ENCODE results near the gene KRAS. TPM values are rescaled to one million over a fixed set of nuclear protein-coding genes. Genes with fewer than 3 reads are reported as not detected.
"Not testable (repeated sequence)": the region's sequence is repeated elsewhere in the genome, so short reads cannot be mapped to it uniquely, and the experiment has no call there.

The KRAS gene
- polyA plus RNA-seq (ENCODE audit: low read depth in 6 of 6): 10 to 100 TPM; 13.5 to 27.8 (median 25.7) TPM

GRCh38 chr12:25250744-25251730 is at the start of gene KRAS:
TSS of gene KRAS (minus strand) at chr12:25250929.
- Mint-ChIP-seq H3K4me3 (peak within 1 kb of the TSS; percentile 73 to 97 (median 92)), H3K36me3 (no peaks in the 10 kb centered on the region), H3K4me1 (peaks cover 25 to 56% (median 37%) of the 10 kb centered on the region in 3 donors), H3K27ac (peak within 1 kb of the TSS; percentile 91 to 98 (median 96)), H3K9me3 (no peaks in the 10 kb centered on the region), H3K27me3 (no peaks in the 10 kb centered on the region)
- DNase-seq (peak; percentile 87), ATAC-seq (ENCODE audit: low read depth in 2 of 2) (peak; percentile 74 to 78)

DNA sequence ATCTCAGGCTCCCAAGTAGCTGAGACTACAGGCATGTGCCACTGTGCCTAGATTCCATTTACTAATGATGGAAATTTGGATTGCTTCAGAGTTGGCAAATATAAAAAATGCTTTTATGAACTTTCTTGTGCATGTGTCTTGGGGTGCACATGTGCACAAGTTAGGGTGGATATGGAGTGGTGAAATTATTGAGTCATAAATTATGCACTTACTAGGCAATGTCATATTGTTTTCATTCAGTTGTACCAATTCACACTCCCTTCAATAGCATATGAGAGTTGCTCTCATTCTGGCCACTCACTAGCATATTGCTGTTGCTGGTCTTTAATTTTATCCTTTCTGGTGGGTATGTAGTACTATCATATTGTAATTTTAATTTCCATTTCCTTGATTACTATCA is 45.7 kb upstream of the KRAS start:
- H3K27me3 Mint-ChIP-seq: peaks cover under 1 to 3% (median 3%) of the 10 kb centered on the region in 3 donors
- ATAC-seq (ENCODE audit: low read depth in 2 of 2) (no peak), DNase-seq (no peak)
- peak overlapping the region in 1 of 6 donors; percentile 74 for H3K27ac Mint-ChIP-seq
- peaks cover 0 to 1% (median 0%) of the 10 kb centered on the region in 7 donors for H3K9me3 Mint-ChIP-seq
- H3K4me3 Mint-ChIP-seq: no peak overlapping the region
- no peaks in the 10 kb centered on the region for H3K4me1 Mint-ChIP-seq
- H3K36me3 Mint-ChIP-seq: no peaks in the 10 kb centered on the region

- Mint-ChIP-seq H3K27ac (no peak overlapping the region), H3K9me3 (peaks cover 0 to 2% (median 0%) of the 10 kb centered on the region in 7 donors), H3K4me1 (no peaks in the 10 kb centered on the region), H3K27me3 (peaks cover 0 to 3% (median 0%) of the 10 kb centered on the region in 3 donors), H3K4me3 (no peak overlapping the region), H3K36me3 (no peaks in the 10 kb centered on the region)
- DNase-seq (no peak), ATAC-seq (ENCODE audit: low read depth in 2 of 2) (no peak)
These were observed 44.6 kb upstream of the KRAS start for GRCh38 chr12:25295361-25295760.

GRCh38 chr12:25293653-25294052 is 42.9 kb upstream of the KRAS start:
- DNase-seq (no peak), ATAC-seq (ENCODE audit: low read depth in 2 of 2) (no peak)
- Mint-ChIP-seq H3K27me3 (peaks cover 0 to 3% (median 0%) of the 10 kb centered on the region in 3 donors), H3K4me3 (no peak overlapping the region), H3K36me3 (peaks cover 0 to 5% of the 10 kb centered on the region in 2 donors), H3K27ac (no peak overlapping the region), H3K9me3 (peaks cover 0 to 18% (median 6%) of the 10 kb centered on the region in 7 donors), H3K4me1 (no peaks in the 10 kb centered on the region)

DNA sequence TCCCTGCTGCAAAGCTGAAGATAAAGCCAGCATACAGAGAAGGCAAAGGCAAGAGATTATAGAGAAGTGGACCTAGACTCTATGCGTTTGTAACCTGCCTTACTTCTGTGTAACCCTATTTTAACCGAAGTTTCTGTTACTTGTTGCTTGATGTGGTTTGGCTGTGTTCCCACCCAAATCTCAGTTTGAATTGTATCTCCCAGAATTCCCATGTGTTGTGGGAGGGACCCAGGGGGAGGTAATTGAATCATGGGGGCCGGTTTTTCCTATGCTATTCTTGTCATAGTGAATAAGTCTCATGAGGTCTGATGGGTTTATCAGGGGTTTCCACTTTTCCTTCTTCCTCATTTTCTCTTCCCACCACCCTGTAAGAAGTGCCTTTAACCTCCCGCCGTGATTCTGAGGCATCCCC is 42.1 kb upstream of the KRAS start:
- H3K27me3 Mint-ChIP-seq; ATAC-seq (ENCODE audit: low read depth in 2 of 2); H3K4me3 Mint-ChIP-seq; H3K36me3 Mint-ChIP-seq; H3K27ac Mint-ChIP-seq; H3K4me1 Mint-ChIP-seq; DNase-seq: not testable (repeated sequence)
- peaks cover 0 to 20% (median 6%) of the 10 kb centered on the region in 7 donors for H3K9me3 Mint-ChIP-seq

DNA sequence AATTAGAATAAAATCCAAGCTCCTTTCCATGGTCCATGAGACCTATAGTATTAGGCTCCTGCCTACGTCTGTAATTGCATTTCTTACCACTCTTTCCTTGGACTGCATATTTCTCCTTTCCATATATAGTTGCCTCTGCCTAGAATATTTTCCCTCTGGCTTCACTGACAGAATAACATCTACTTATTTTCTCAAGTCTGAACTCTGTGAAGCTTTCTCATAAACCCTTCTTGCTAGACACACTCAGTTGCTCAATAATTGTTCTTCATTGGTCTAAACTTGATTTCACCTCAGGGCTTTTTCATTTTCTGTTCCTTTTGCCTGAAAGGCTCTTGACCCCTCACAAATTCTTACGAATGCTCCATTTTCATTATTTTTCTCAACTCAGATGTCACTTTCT is 36.9 kb upstream of the KRAS start:
- peaks cover 0 to 8% (median under 1%) of the 10 kb centered on the region in 3 donors for H3K27me3 Mint-ChIP-seq
- peaks cover 0 to 20% (median 6%) of the 10 kb centered on the region in 7 donors for H3K9me3 Mint-ChIP-seq
- H3K4me3 Mint-ChIP-seq: no peak overlapping the region
- peak overlapping the region in 1 of 6 donors; percentile 41 for H3K27ac Mint-ChIP-seq
- H3K36me3 Mint-ChIP-seq: peaks cover 0 to 5% of the 10 kb centered on the region in 2 donors
- H3K4me1 Mint-ChIP-seq: peaks cover 0 to 4% (median 2%) of the 10 kb centered on the region in 3 donors
- ATAC-seq (ENCODE audit: low read depth in 2 of 2) (no peak), DNase-seq (no peak)

DNA sequence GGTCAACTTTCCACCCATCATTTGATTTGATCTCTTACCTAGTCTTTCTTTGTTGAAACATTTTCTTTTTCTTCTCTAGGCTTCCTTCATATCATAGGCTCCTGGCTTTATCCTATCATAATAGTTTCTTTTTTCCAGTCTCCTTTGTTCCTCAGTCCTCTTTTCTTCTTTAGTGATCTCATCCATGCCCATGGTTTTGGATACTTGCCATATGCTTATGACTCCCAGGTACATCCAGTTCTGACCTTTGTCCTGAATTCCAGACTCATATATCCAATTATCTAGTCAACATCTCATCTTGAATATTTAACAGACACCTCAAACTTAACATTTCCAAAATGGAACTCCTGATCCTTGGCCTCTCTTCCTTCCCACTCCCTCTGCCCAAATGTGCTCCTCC is 36.1 kb upstream of the KRAS start:
- H3K9me3 Mint-ChIP-seq: peaks cover 0 to 20% (median 6%) of the 10 kb centered on the region in 7 donors
- peaks cover 0 to 8% (median 0%) of the 10 kb centered on the region in 3 donors for H3K27me3 Mint-ChIP-seq
- no peak overlapping the region for H3K27ac Mint-ChIP-seq
- no peak overlapping the region for H3K4me3 Mint-ChIP-seq
- H3K36me3 Mint-ChIP-seq: peaks cover 0 to 5% of the 10 kb centered on the region in 2 donors
- ATAC-seq (ENCODE audit: low read depth in 2 of 2) (no peak), DNase-seq (no peak)
- H3K4me1 Mint-ChIP-seq: peaks cover 0 to 4% (median 2%) of the 10 kb centered on the region in 3 donors

- H3K36me3 Mint-ChIP-seq: no peaks in the 10 kb centered on the region
- peaks cover 0 to 4% (median 2%) of the 10 kb centered on the region in 3 donors for H3K4me1 Mint-ChIP-seq
- DNase-seq: no peak
- ATAC-seq (ENCODE audit: low read depth in 2 of 2): no peak
- H3K27ac Mint-ChIP-seq: peak overlapping the region in 1 of 6 donors; percentile 8
- peaks cover 0 to 6% (median 2%) of the 10 kb centered on the region in 7 donors for H3K9me3 Mint-ChIP-seq
- peaks cover 0 to 8% (median 0%) of the 10 kb centered on the region in 3 donors for H3K27me3 Mint-ChIP-seq
- no peak overlapping the region for H3K4me3 Mint-ChIP-seq
These were observed 33.3 kb upstream of the KRAS start for GRCh38 chr12:25284024-25284423.

DNA sequence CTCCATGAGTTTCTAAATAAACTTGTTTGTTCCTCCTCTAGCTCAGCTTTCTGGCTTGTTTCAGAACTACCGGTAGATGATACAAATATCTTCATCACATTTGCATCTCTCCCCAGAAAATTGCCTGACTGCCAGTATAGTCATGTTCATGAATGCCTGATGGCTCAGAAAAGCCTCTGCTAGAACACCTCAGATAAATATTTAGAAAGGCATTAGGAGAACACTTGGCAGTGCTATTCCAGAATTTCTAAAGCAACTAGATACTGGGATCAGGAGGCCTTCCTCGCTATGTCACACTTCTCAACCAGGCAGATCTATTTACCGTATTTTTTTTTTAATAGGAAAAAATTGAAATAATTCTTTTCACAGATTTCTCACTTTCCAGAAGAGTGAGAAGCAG is 32.3 kb upstream of the KRAS start:
- H3K4me1 Mint-ChIP-seq: peaks cover 0 to 4% (median 2%) of the 10 kb centered on the region in 3 donors
- peaks cover 0 to 3% (median 0%) of the 10 kb centered on the region in 7 donors for H3K9me3 Mint-ChIP-seq
- no peak for ATAC-seq (ENCODE audit: low read depth in 2 of 2)

GRCh38 chr12:25280082-25280481 is 29.4 kb upstream of the KRAS start:
- Mint-ChIP-seq H3K4me1 (peaks cover 0 to 4% (median 2%) of the 10 kb centered on the region in 3 donors), H3K27me3 (no peaks in the 10 kb centered on the region), H3K4me3 (no peak overlapping the region), H3K36me3 (no peaks in the 10 kb centered on the region), H3K9me3 (no peaks in the 10 kb centered on the region), H3K27ac (no peak overlapping the region)
- no peak for ATAC-seq (ENCODE audit: low read depth in 2 of 2)
- no peak for DNase-seq

More for the DNA sequence above, 32.3 kb upstream of the KRAS start:
- Mint-ChIP-seq H3K4me3 (no peak overlapping the region), H3K36me3 (no peaks in the 10 kb centered on the region), H3K27ac (no peak overlapping the region), H3K27me3 (peaks cover 0 to 8% (median 0%) of the 10 kb centered on the region in 3 donors)
- DNase-seq: no peak

DNA sequence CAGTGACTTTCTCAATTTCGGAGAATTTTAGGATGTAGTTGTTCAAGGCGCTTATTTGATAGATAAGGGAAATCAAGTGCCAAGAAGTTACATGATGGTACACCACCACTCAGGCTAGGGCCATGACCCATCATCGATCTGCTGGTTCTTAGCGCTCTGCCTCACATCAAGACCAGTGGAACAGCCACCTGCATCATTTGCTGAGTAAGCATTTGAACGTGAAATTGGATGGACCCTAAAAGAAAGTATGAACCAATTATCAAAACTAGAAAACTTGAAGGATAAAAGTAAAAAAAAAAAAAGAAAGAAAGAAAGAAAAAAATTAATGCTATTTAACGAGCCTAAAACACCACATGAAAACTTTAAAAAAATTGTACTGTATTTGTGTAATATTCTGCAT is 27.5 kb upstream of the KRAS start:
- ATAC-seq (ENCODE audit: low read depth in 2 of 2) (no peak), DNase-seq (no peak)
- Mint-ChIP-seq H3K4me3 (no peak overlapping the region), H3K36me3 (no peaks in the 10 kb centered on the region), H3K4me1 (peaks cover 0 to 4% (median 0%) of the 10 kb centered on the region in 3 donors), H3K9me3 (no peaks in the 10 kb centered on the region), H3K27me3 (no peaks in the 10 kb centered on the region), H3K27ac (no peak overlapping the region)

- no peaks in the 10 kb centered on the region for H3K9me3 Mint-ChIP-seq
- H3K27me3 Mint-ChIP-seq: no peaks in the 10 kb centered on the region
- H3K36me3 Mint-ChIP-seq: no peaks in the 10 kb centered on the region
- H3K4me3 Mint-ChIP-seq: no peak overlapping the region
- ATAC-seq (ENCODE audit: low read depth in 2 of 2) (no peak), DNase-seq (no peak)
- H3K4me1 Mint-ChIP-seq: no peaks in the 10 kb centered on the region
- H3K27ac Mint-ChIP-seq: no peak overlapping the region
These were observed 25.6 kb upstream of the KRAS start for GRCh38 chr12:25276199-25276937.

DNA sequence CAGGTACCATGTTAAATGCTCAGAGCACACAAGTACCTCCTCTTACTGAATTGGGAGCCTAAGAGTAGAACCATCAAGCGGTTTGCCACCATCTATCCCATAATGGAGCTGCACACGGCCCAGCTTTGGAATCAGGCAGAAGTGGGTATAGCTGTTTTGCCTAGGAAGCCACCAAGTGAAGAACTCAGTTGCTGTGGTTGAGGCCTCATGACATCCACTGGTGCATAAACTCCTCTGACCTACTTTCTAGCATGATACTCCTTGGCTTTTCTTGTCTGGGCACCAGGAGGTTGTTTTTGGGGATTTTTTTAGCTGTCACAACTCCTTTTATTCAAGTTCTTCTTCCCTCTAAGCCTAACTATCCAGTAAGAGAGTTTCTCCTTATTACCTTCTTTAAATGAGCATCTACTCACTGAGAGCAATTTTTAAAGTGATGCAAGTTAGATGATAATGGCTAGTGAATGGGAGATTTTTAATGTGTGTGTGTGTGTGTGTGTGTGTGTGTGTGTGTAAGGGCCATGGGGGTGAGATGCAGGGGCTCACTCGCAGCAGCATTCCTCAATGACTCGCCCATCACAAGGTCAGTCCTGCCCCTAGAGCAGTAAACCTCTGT is 20.9 kb upstream of the KRAS start:
- no peaks in the 10 kb centered on the region for H3K36me3 Mint-ChIP-seq
- no peaks in the 10 kb centered on the region for H3K9me3 Mint-ChIP-seq
- ATAC-seq (ENCODE audit: low read depth in 2 of 2): no peak
- H3K4me1 Mint-ChIP-seq: peaks cover 10 to 12% (median 10%) of the 10 kb centered on the region in 3 donors
- peak overlapping the region in 1 of 6 donors; percentile 50 for H3K27ac Mint-ChIP-seq
- DNase-seq: no peak
- H3K4me3 Mint-ChIP-seq: no peak overlapping the region
- H3K27me3 Mint-ChIP-seq: no peaks in the 10 kb centered on the region

Measured in naive B cell (primary cell).